ENCODE measurements around the gene DCX.

DCX gene

GRCh38 chrX:111322231-111322855, 89.6 kb downstream of the DCX start:
- TF ChIP-seq, protein P1, sequence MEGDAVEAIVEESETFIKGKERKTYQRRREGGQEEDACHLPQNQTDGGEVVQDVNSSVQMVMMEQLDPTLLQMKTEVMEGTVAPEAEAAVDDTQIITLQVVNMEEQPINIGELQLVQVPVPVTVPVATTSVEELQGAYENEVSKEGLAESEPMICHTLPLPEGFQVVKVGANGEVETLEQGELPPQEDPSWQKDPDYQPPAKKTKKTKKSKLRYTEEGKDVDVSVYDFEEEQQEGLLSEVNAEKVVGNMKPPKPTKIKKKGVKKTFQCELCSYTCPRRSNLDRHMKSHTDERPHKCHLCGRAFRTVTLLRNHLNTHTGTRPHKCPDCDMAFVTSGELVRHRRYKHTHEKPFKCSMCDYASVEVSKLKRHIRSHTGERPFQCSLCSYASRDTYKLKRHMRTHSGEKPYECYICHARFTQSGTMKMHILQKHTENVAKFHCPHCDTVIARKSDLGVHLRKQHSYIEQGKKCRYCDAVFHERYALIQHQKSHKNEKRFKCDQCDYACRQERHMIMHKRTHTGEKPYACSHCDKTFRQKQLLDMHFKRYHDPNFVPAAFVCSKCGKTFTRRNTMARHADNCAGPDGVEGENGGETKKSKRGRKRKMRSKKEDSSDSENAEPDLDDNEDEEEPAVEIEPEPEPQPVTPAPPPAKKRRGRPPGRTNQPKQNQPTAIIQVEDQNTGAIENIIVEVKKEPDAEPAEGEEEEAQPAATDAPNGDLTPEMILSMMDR (IDR thresholded peaks at IDR 0.05; ENCODE audit: low read depth, low read length), result no peak
- no peak for DNase-seq (ENCODE audit: extremely low read depth, low read depth)

DNA sequence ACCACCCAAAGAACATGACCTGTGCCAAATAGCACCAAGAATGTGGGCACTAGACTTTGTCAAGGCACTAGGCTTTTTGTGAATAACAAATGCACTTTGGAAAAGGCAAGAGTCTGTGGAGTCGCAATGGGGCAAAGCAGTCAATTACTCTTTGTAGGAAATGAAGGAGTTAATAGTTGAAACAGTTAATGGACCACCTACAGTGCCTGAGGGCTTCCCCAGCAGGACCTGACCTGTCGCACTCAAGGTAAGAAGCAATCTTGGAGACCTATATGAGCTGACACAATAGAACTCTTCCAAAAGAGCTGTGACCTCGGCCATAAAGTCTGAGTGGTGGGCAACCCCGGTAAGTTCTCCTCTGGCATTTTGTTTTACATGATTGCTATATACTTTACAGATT, 92.5 kb downstream of the DCX start:
- no peak for DNase-seq (ENCODE audit: extremely low read depth, low read depth)
- TF ChIP-seq, protein P1 (IDR thresholded peaks at IDR 0.05; ENCODE audit: low read depth, low read length), result no peak

DNA sequence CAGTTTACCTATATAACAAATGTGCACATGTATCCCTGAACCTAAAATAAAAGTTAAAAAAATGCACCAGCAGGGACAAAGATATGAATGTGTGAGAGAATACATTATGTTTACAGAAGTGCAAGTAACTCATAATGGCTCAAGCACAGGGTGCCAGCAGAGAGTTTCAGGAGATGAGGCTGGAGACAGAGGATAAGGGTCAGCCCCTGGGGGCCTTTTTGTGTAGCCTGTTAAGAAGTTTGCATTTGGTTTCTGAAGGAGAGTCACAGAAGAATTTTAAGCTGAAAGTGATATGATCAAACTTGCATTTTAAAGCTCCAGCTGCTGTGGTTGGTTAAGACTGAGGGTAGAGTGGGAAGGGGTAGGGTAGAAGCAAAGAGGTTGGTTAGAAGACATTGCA, 93.1 kb downstream of the DCX start:
- DNase-seq (ENCODE audit: extremely low read depth, low read depth), result no peak
- TF ChIP-seq, protein P1 (IDR thresholded peaks at IDR 0.05; ENCODE audit: low read depth, low read length), result no peak

DNA sequence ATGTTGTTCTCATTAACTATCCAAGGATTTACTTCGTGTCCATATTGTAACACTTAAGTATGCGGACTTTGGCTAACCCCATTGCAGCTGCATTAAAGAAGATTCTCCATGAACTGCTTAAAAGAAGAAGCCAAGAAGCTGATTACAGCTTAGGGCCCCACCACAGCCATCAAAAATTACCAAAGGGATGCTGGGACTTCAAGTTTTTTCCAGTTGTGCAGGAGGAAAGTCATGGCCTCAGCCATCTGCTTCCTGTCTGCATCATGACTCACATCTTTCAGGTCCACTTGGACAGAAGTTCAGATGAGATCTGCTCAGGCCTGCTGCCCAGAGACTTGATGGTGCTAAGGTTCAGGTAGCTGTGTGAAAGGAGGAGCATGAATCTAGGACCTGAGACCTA, 102.9 kb downstream of the DCX start:
- TF ChIP-seq, protein P1 (IDR thresholded peaks at IDR 0.05; ENCODE audit: low read depth, low read length), result no peak
- DNase-seq (ENCODE audit: extremely low read depth, low read depth), result no peak

- DNase-seq (ENCODE audit: extremely low read depth, low read depth), result no peak
- TF ChIP-seq, protein P1 (IDR thresholded peaks at IDR 0.05; ENCODE audit: low read depth, low read length), result no peak
Measured at GRCh38 chrX:111308039-111308438, 104.0 kb downstream of the DCX start.

DNA sequence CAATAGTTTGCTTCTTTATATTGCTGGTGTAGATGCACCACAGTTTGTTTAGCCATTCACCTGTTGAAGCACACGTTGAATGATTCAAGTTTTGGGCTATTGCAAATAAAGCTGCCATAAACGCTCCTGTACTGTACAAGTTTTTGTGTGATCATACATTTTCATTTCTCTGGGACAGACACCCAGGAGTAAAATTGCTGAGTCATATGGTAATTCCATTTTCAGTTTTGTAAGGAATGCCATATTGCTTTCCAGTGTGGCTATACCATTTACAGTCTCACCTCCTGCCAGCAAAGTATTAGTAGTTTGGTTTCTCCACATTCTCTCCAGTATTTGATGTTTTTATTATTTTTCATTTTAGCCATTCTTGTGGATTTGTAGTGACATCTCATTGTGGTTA, 109.7 kb downstream of the DCX start:
- no peak for DNase-seq (ENCODE audit: extremely low read depth, low read depth)
- TF ChIP-seq, protein P1 (IDR thresholded peaks at IDR 0.05; ENCODE audit: low read depth, low read length), result no peak

GRCh38 chrX:111288841-111289240, 123.2 kb downstream of the DCX start:
- TF ChIP-seq, protein P1 (IDR thresholded peaks at IDR 0.05; ENCODE audit: low read depth, low read length), result no peak
- DNase-seq (ENCODE audit: extremely low read depth, low read depth), result no peak
